HCT116 (cell line): ENCODE measurements around the gene SPRED1. TPM values are rescaled to one million over a fixed set of nuclear protein-coding genes. Genes with fewer than 3 reads are reported as not detected.
"Not testable (repeated sequence)": the region's sequence is repeated elsewhere in the genome, so short reads cannot be mapped to it uniquely, and the experiment has no call there.

Experiments used
- ATAC-seq: fragments of 200-7000 bp; cut with Tn5 transposase; 2 replicates; pipeline ENCODE4 v1.9.1; 2020; ENCODE audit warnings: mild to moderate bottlenecking, moderate library complexity
- BruUV-seq: library from RNA; stranded (reverse); fragments of 400-500 nt; replicated peaks from 2 replicates; lab custom pipeline; 2021; lab: Mats Ljungman, UMichigan
- CTCF ChIA-PET: fragments of 300-600 bp; sonication (Branson Sonifier 250); formaldehyde crosslinking; loops from one replicate; lab custom pipeline; 2021; ENCODE audit warnings: antibody characterized with exemption; lab: Charles Lee
- POLR2A ChIA-PET: fragments of 300-600, 350-600 bp; sonication (Branson Sonifier 250); formaldehyde crosslinking; loops from one replicate; lab custom pipeline; 2021; ENCODE audit warnings: antibody characterized with exemption; lab: Charles Lee
- RAD21 ChIA-PET, 2 experiments: fragments of 300-600 bp; sonication (Branson Sonifier 250); formaldehyde crosslinking; loops; one replicate each; lab custom pipeline; 2023; ENCODE audit warnings: low total read pairs in 2 of 2; ENCODE audit not compliant: uncharacterized antibody in 2 of 2, unreplicated experiment in 2 of 2, low non-redundant PET in 1 of 2; lab: Charles Lee
- DNase-seq: peaks from one replicate; pipeline ENCODE4 v3.0.0-alpha.2; 2010; ENCODE audit warnings: low read depth, low spot score
- H2AFZ ChIP-seq: fragments of 200-600 bp; shearing (Covaris generic), sonication (generic); 2 replicates; pipeline ENCODE4 v1.6.1; 2017; ENCODE audit warnings: low read depth, mixed run types, mixed read lengths, antibody characterized with exemption, low read length; ENCODE audit not compliant: poor library complexity, severe bottlenecking
- H3K27ac ChIP-seq: 2 replicates; pipeline ENCODE4 v1.5.1; 2012; ENCODE audit warnings: low read depth, low read length
- H3K27me3 ChIP-seq: fragments of 200-600 bp; sonication (generic); 2 replicates; pipeline ENCODE4 v1.6.1; 2016; ENCODE audit warnings: mixed run types, low read length, mixed read lengths; ENCODE audit not compliant: insufficient read depth
- H3K36me3 ChIP-seq, 2 experiments: fragments of 200-500 bp in 1 of 2; fragments of 200-600 bp in 1 of 2; sonication (Bioruptor generic) in 1 of 2; sonication (generic) in 1 of 2; 2 replicates each; pipeline versions ENCODE4 v1.5.1 to v1.6.1; 2014 to 2016; ENCODE audit warnings: low read length in 2 of 2, inconsistent platforms in 1 of 2, mixed read lengths in 1 of 2, mixed run types in 1 of 2; ENCODE audit not compliant: insufficient read depth in 2 of 2, control insufficient read depth in 1 of 2
- H3K4me1 ChIP-seq, 2 experiments: fragments of 200-600 bp in 1 of 2; sonication (generic) in 1 of 2; 2 replicates each; pipeline versions ENCODE4 v1.5.1 to v1.6.1; 2012 to 2017; ENCODE audit warnings: low read length in 2 of 2, inconsistent platforms in 1 of 2, mild to moderate bottlenecking in 1 of 2, mixed read lengths in 1 of 2, mixed run types in 1 of 2, moderate library complexity in 1 of 2; ENCODE audit not compliant: insufficient read depth in 2 of 2, control insufficient read depth in 1 of 2
- H3K4me2 ChIP-seq: fragments of 200-600 bp; sonication (generic); 2 replicates; pipeline ENCODE4 v1.6.1; 2017; ENCODE audit warnings: mixed run types, low read length, mixed read lengths
- H3K4me3 ChIP-seq, 2 experiments: fragments of 200-600 bp in 1 of 2; sonication (generic) in 1 of 2; replicated peaks in 1 of 2; 2 replicates each; pipeline ENCODE4 v1.5.1; 2011 to 2016; ENCODE audit warnings: low read length in 2 of 2, control low read depth in 1 of 2, low read depth in 1 of 2, mild to moderate bottlenecking in 1 of 2, mixed read lengths in 1 of 2, mixed run types in 1 of 2
- H3K79me2 ChIP-seq: fragments of 200-600 bp; sonication (generic); 2 replicates; pipeline ENCODE4 v1.6.1; 2017; ENCODE audit warnings: mild to moderate bottlenecking, mixed run types, low read length, moderate library complexity, mixed read lengths; ENCODE audit not compliant: insufficient read depth
- H3K9ac ChIP-seq: fragments of 200-600 bp; sonication (generic); 2 replicates; pipeline ENCODE4 v1.6.1; 2016; ENCODE audit warnings: low read length, mixed read lengths
- H3K9me2 ChIP-seq: fragments of 200-600 bp; sonication (generic), shearing (Covaris generic); 2 replicates; pipeline ENCODE4 v1.6.1; 2017; ENCODE audit warnings: mixed run types, mild to moderate bottlenecking, moderate library complexity; ENCODE audit not compliant: insufficient read depth
- H3K9me3 ChIP-seq, 2 experiments: fragments of 200-500 bp in 1 of 2; fragments of 200-600 bp in 1 of 2; sonication (Bioruptor generic) in 1 of 2; sonication (generic) in 1 of 2; 2 replicates each; pipeline ENCODE4 v1.6.1; 2014 to 2017; ENCODE audit warnings: low read length in 2 of 2, mixed read lengths in 2 of 2, inconsistent platforms in 1 of 2, low read depth in 1 of 2, mild to moderate bottlenecking in 1 of 2, mixed run types in 1 of 2, moderate library complexity in 1 of 2; ENCODE audit not compliant: control insufficient read depth in 1 of 2, insufficient read depth in 1 of 2
- H4K20me1 ChIP-seq: fragments of 200-600 bp; sonication (generic), shearing (Covaris generic); 2 replicates; pipeline ENCODE4 v1.6.1; 2017; ENCODE audit warnings: mixed run types, mild to moderate bottlenecking, moderate library complexity; ENCODE audit not compliant: insufficient read depth
- ATF3 ChIP-seq: IDR thresholded peaks from 2 replicates; pipeline ENCODE4 v1.6.1; 2012
- CBX3 ChIP-seq: IDR thresholded peaks from 2 replicates; pipeline ENCODE4 v1.6.1; 2012; ENCODE audit warnings: low read depth
- CTCF ChIP-seq, 3 experiments: fragments of 200-600 bp in 1 of 3; sonication (generic) in 1 of 3; IDR thresholded peaks in 2 of 3; conservative IDR thresholded peaks in 1 of 3; 2 replicates each; pipeline ENCODE4 v1.5.1; 2012 to 2017; ENCODE audit warnings: low read depth in 2 of 3, low read length in 2 of 3, antibody characterized with exemption in 1 of 3, borderline replicate concordance in 1 of 3, control low read depth in 1 of 3, mild to moderate bottlenecking in 1 of 3, mixed read lengths in 1 of 3, mixed run types in 1 of 3, moderate library complexity in 1 of 3; ENCODE audit not compliant: insufficient read depth in 1 of 3
- ELF1 ChIP-seq: IDR thresholded peaks from 2 replicates; pipeline ENCODE4 v1.6.1; 2012; ENCODE audit warnings: low read depth, borderline replicate concordance
- EZH2 ChIP-seq: fragments of 200-600 bp; sonication (generic); IDR thresholded peaks from 2 replicates; pipeline ENCODE4 v1.6.1; 2017; ENCODE audit warnings: antibody characterized with exemption, mixed run types
- EZH2phosphoT487 ChIP-seq: fragments of 200-600 bp; IDR thresholded peaks from 2 replicates; pipeline ENCODE4 v1.6.1; 2018; ENCODE audit warnings: antibody characterized with exemption, borderline replicate concordance
- FOSL1 ChIP-seq: IDR thresholded peaks from 2 replicates; pipeline ENCODE4 v1.6.1; 2012; ENCODE audit warnings: low read depth
- POLR2A ChIP-seq: IDR thresholded peaks from 2 replicates; pipeline ENCODE4 v1.7.0; 2011; ENCODE audit warnings: borderline replicate concordance; ENCODE audit not compliant: insufficient read depth, insufficient read length; ENCODE audit errors: extremely low read depth
- POLR2AphosphoS5 ChIP-seq: IDR thresholded peaks from 2 replicates; pipeline ENCODE4 v1.6.1; 2011; ENCODE audit warnings: mild to moderate bottlenecking, low read depth, low read length, moderate library complexity
- SIN3A ChIP-seq: IDR thresholded peaks from 2 replicates; pipeline ENCODE4 v1.6.1; 2012; ENCODE audit warnings: low read depth
- SP1 ChIP-seq: IDR thresholded peaks from 2 replicates; pipeline ENCODE4 v1.6.1; 2012; ENCODE audit warnings: low read depth
- YY1 ChIP-seq: IDR thresholded peaks from 2 replicates; pipeline ENCODE4 v1.6.1; 2011; ENCODE audit warnings: low read length, low read depth, moderate library complexity, mild to moderate bottlenecking; ENCODE audit not compliant: insufficient replicate concordance; ENCODE audit errors: extremely low read depth
- ZBTB33 ChIP-seq: IDR thresholded peaks from 2 replicates; pipeline ENCODE4 v1.6.1; 2011; ENCODE audit warnings: mild to moderate bottlenecking, low read length, moderate library complexity; ENCODE audit not compliant: insufficient replicate concordance; ENCODE audit errors: extremely low read depth
- ZNF274 ChIP-seq: fragments of 200-500 bp; sonication (Bioruptor generic); IDR thresholded peaks from 2 replicates; pipeline ENCODE4 v1.6.1; 2014; ENCODE audit warnings: mild to moderate bottlenecking, low read depth, low read length, inconsistent platforms
- intact Hi-C: fragments of 100-400 bp; cut with micrococcal nuclease; formaldehyde crosslinking; loops from 2 replicates; pipeline ENCODE4 v1.10.0; 2022
- total RNA-seq: library from RNA; stranded (reverse); gene quantifications from one replicate; pipeline ENCODE4 v1.2.1, GENCODE V29; 2021; ENCODE audit not compliant: unreplicated experiment

SPRED1 gene
- total RNA-seq, 1 experiment from 2014 or later, result 24.7 TPM

- ATAC-seq (no peak), DNase-seq (no peak)
- H4K20me1 ChIP-seq, result no peaks in the 10 kb centered on the region
- no TSS peak for BruUV-seq
- ChIA-PET CTCF (no interaction called here), POLR2A (no interaction called here), RAD21 (no interaction called here)
- TF ChIP-seq CBX3 (no peak), ZBTB33 (no peak), EZH2phosphoT487 (no peak), SP1 (no peak), ATF3 (no peak), POLR2A (no peak), YY1 (no peak), ZNF274 (no peak), CTCF (IDR thresholded peaks at IDR 0.05 in 2 of 3, conservative IDR thresholded peaks at IDR 0.05 in 1 of 3; ENCODE audit: borderline replicate concordance in 1 of 3, insufficient read depth in 1 of 3, low read depth in 2 of 3, low read length in 2 of 3) (no peak), FOSL1 (no peak), ELF1 (no peak), EZH2 (no peak), POLR2AphosphoS5 (no peak), SIN3A (no peak)
- no peaks in the 10 kb centered on the region for H3K27me3 ChIP-seq
- H3K79me2 ChIP-seq, result no peaks in the 10 kb centered on the region
- H3K9me2 ChIP-seq, result no peaks in the 10 kb centered on the region
- H3K4me2 ChIP-seq, result no peak overlapping the region
- peaks cover 4 to 10% of the 10 kb centered on the region in 2 experiments; a peak in 3 of 4 replicates for H3K4me1 ChIP-seq
- no peak overlapping the region for H3K27ac ChIP-seq
- no peak overlapping the region for H3K4me3 ChIP-seq
- H3K36me3 ChIP-seq, result no peaks in the 10 kb centered on the region
- H2AFZ ChIP-seq, result no peak overlapping the region
- H3K9ac ChIP-seq, result no peak overlapping the region
- intact Hi-C loops, result no loop called here
- no peaks in the 10 kb centered on the region for H3K9me3 ChIP-seq
Observed at GRCh38 chr15:38231436-38231835, 21.2 kb upstream of the SPRED1 start.

GRCh38 chr15:38237021-38237420, 15.6 kb upstream of the SPRED1 start:
- H3K4me1 ChIP-seq, intact Hi-C loops, H3K4me3 ChIP-seq, H3K4me2 ChIP-seq, H3K9me2 ChIP-seq, H3K27me3 ChIP-seq, H3K79me2 ChIP-seq, H4K20me1 ChIP-seq, ATAC-seq, BruUV-seq, DNase-seq, H3K36me3 ChIP-seq, H2AFZ ChIP-seq, POLR2A ChIA-PET, H3K9ac ChIP-seq, CTCF ChIA-PET, H3K9me3 ChIP-seq, H3K27ac ChIP-seq: not testable (repeated sequence)
- RAD21 ChIA-PET, result interaction anchor here in 1 of 2 experiments (0.7 kb wide), 1 partner anchor 15 kb away, joined by 3 read pairs; no protein-coding TSS in a partner anchor
